ENCODE data around the gene KRT13.

DNA sequence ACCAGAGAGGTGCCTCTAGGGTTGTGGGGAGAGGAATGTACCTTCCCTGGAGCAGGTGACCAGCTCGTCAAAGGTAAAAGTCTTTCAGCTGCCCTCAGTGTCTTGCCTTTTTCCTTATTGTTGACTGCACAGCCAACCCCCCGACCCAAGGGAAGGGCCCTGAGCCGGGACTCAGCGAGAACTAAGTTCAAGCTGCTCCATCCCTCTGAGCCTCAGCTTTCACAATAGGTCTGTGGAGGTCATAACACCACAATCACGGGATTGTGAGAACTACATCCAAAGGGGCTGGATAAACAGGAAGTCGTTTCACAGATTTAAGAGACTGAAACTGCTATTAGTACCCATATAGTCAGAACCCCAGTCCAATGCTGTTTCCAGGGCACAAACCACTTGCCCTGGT is 13.1 kb downstream of the KRT13 start:
- TF ChIP-seq, protein P1, sequence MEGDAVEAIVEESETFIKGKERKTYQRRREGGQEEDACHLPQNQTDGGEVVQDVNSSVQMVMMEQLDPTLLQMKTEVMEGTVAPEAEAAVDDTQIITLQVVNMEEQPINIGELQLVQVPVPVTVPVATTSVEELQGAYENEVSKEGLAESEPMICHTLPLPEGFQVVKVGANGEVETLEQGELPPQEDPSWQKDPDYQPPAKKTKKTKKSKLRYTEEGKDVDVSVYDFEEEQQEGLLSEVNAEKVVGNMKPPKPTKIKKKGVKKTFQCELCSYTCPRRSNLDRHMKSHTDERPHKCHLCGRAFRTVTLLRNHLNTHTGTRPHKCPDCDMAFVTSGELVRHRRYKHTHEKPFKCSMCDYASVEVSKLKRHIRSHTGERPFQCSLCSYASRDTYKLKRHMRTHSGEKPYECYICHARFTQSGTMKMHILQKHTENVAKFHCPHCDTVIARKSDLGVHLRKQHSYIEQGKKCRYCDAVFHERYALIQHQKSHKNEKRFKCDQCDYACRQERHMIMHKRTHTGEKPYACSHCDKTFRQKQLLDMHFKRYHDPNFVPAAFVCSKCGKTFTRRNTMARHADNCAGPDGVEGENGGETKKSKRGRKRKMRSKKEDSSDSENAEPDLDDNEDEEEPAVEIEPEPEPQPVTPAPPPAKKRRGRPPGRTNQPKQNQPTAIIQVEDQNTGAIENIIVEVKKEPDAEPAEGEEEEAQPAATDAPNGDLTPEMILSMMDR (IDR thresholded peaks at IDR 0.05): no peak
- TF ChIP-seq POLR2A (IDR thresholded peaks at IDR 0.05): no peak

Data from sigmoid colon (tissue), 3 donors.